PC-9 (cell line): ENCODE data around the gene APBA3.

Experiments used
- CTCF ChIP-seq: fragments of 200-600 bp; sonication (generic); conservative IDR thresholded peaks from 2 replicates; pipeline ENCODE4 v1.6.1; 2017; ENCODE audit warnings: mixed run types, antibody characterized with exemption, mild to moderate bottlenecking, moderate library complexity
- EZH2 ChIP-seq: fragments of 200-600 bp; sonication (generic); IDR thresholded peaks from 2 replicates; pipeline ENCODE4 v1.8.0; 2017; ENCODE audit warnings: antibody characterized with exemption, low read depth

- TF ChIP-seq EZH2 (no peak), CTCF (no peak)
These were observed 21.1 kb downstream of the APBA3 start for GRCh38 chr19:3740431-3740830.
